ENCODE data around the gene SPATS2L.

- no peak for TF ChIP-seq CTCF (IDR thresholded peaks at IDR 0.05)
- no peak for TF ChIP-seq POLR2A (IDR thresholded peaks at IDR 0.05)
- no peak for TF ChIP-seq POLR2AphosphoS5 (IDR thresholded peaks at IDR 0.05)
These were observed 34.2 kb upstream of the SPATS2L start for GRCh38 chr2:200272320-200272719.

Data from prostate gland (tissue), 2 donors.